ENCODE results near the gene NOX3.
"Not testable (repeated sequence)": the region's sequence is repeated elsewhere in the genome, so short reads cannot be mapped to it uniquely, and the experiment has no call there.

Gene NOX3

DNA sequence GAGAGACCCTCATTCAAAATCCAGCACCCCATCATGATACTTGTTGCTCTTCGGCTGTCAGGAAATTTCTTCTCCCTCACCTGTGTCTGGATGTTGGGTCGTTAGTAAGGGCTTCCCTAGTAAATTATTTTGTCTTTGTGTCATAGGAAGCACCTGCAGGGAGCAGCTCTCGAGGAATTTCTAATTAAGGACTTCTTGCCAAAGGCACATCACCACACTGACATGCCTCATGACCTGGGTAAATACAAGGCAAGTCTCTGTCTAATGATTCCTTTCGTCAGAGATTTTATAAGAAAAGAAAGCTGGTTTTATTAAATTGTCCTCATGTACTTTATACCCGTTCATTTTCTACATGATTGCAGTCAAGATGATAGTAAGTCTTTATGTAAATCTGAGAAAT, at the start of gene NOX3:
Gene NOX3, minus strand, starts transcription at position 74 of the 400 bp plus-strand sequence. Its CDS starts 39 bp downstream, at position 35.
- DNase-seq: no peak

DNA sequence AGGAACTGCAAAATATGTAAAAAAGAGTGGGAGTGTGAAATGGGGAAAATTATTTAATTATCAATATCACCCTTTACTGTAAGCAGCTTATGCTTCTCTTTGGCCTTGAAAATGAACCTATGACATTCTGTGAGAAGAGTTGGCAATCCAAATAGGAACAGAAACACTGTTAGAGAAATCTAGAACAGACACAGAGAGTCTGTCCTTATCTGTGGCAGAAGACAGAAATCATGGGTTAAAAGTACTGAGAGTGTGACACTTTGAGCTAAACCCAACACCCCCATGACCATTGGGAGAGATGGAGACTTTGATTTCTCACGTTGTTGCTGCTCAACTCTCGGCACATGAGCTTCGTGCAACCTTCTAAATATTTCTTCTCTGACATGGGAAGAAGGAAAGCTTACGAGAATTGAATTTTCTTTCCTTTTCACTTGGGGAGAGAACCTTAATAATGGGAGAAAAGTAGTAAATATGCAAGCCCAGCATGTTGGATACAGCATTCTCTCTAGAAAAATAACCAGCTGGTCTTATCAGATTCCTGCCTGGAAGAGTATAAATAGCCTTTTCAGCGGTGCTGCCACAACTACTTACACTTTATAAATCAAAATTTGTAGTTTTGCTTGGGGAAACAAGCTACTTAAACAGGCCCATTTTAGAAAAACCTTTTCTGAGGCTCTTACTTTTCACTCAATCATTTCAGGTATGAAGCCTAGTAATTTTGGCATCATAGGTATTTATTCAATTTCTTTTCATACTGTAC, 49.4 kb upstream of the NOX3 start:
- no peak for DNase-seq

DNA sequence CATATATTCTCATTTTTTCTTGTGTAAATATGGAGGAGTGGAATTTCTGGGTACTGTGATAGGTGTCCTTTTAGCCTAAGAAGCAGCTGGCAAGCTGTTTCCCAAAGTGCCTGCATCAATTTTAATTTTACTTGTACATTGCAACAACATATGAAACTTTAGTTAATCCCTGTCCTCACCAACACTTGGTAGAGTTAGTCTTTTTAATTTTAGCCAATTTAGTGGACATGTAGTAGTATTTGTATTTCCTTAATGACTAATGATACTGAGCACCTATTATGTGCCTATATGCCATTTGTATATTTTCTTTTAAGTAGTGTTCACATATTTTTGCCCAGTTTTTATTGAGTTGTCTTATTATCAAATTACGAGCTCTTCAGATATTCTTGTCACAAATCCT, 46.8 kb upstream of the NOX3 start:
- DNase-seq: no peak

GRCh38 chr6:155499574-155499973, 43.9 kb upstream of the NOX3 start:
- DNase-seq: no peak

- no peak for DNase-seq
Observed at GRCh38 chr6:155498370-155498769, 42.7 kb upstream of the NOX3 start.

DNA sequence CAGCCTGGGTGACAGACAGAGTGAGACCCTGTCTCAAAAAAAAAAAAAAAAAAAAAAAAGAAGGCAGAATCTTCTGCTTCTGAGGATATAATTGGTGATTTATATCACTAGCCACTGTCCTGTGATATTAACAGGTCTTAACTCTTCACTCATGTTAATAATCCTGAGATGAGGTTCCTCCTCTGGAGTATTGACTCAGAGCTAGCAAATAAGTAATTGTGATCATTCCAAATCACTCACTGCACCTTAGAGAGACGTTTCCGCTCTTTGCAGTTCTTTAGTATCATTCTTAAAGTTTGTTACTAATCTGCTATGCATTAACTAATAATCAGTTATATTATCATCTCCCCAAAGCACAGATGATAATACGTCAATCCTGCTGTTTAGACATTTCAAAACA, 41.6 kb upstream of the NOX3 start:
- DNase-seq: no peak

GRCh38 chr6:155495011-155495768, 39.6 kb upstream of the NOX3 start:
- DNase-seq: no peak

DNA sequence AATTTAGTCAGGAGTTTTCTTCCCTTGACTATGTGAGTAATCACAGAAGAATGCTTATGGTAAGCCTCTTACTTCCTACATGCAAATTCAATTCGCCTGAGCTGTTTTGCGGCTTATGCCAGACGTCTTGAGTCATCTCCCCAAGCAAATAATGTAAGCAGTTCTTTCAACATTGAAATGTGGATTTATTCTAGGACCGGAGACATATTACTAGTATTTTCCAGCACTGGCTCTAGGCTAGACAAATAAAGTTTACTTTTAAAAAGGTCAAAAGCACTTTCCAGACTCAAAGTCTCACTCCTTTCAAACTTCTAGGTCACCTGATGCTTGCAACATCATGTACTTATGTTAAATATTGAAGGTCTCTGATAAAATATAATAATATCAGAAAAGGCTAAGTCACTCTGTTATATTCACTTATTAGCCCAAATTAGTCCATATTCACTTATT, 38.1 kb upstream of the NOX3 start:
- no peak for DNase-seq

- no peak for DNase-seq
Observed at GRCh38 chr6:155493026-155493693, 37.5 kb upstream of the NOX3 start.

GRCh38 chr6:155492061-155492735, 36.6 kb upstream of the NOX3 start:
- DNase-seq: no peak

DNA sequence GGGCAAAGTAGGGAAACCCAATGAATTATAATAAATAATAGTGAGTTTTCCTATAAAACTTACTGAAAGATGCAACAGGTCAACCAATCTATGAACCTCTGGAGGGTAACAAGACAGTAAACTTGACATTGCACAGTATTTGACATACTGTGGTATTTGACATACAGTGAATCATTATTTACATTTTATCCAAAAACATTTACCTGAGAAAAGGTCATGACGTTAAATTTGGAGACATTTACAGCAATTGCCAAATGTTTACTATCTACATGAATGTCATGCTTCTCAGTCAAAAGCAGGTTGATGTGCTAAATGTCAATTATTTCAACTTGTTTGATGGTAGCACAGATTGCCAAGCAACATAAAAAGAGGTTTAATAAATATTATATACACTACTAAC, 35.8 kb upstream of the NOX3 start:
- DNase-seq: no peak

DNA sequence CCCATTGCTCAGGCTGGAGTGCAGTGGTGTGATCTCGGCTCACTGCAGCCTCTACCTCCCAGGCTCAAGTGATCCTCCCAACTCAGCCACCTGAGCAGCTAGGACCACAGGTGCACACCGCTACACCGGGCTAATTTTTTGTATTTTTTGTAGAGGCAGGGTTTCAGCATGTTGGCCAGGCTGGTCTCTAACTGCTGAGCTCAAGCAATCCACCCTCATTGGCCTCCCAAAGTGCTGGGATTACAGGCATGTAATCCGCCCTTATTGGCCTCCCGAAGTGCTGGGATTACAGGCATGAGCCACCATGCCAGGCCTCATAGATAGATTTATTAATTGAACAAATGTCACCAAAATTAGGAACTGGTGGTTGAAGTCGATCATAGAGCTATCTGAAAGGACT, 32.6 kb upstream of the NOX3 start:
- DNase-seq: not testable (repeated sequence)

DNA sequence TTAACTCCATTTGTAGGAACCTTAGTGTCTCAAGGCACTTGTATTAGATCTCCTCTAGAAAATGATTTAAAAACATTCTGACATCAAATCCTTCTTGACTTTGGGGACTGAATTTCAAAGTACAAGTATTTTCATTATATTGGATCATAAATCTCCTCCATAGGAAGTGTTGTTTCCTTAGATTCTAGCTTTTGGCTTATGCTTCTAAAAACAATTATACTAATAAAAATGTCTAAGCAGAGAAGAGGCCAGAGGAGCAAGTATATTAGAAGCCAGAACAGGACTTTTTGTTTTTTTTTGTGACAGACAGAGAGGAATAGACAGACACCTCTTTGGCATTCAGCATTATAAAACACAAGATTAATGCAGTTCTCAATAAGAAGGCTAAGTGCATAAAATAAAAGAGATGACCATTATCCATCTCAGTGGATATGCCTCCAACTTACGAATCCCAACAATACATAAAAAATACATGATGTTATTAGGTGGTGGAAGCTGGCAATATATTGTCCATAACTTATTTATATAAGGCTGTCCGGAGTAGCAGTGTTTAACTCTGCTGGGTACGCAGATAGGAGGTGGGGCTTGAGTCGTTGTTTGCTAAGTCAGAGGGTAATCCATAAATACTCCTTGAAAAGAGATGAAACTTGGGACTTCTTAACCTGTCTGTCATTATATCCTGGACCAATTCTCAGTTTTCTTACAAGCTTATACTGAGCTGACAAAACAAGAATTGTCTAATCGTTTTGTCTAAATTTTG, 31.9 kb upstream of the NOX3 start:
- no peak for DNase-seq

- DNase-seq: no peak
Observed at GRCh38 chr6:155486721-155487294, 31.2 kb upstream of the NOX3 start.

DNA sequence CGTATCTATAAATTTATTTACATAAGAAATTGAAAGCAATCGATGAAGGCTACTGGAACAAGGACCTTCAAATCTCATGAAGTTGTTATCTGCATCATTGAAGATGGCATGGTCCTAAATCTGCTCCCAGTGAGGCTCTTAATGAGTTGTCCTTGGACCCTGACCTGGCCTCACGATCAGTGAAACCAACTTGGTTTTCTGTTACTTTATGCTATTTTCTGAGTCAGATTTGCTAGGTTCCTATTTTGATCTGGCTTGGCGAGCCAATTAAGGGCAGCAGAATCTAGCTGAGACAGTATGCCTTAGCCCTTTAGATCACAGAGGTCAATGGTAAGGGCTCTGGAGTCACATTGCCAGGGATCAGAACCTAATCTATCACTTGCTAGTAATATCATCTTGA, 30.1 kb upstream of the NOX3 start:
- DNase-seq: no peak

GRCh38 chr6:155483858-155484257, 28.2 kb upstream of the NOX3 start:
- no peak for DNase-seq

GRCh38 chr6:155481215-155481614, 25.6 kb upstream of the NOX3 start:
- DNase-seq: no peak

- DNase-seq: no peak
Observed at GRCh38 chr6:155473741-155474140, 18.1 kb upstream of the NOX3 start.

DNA sequence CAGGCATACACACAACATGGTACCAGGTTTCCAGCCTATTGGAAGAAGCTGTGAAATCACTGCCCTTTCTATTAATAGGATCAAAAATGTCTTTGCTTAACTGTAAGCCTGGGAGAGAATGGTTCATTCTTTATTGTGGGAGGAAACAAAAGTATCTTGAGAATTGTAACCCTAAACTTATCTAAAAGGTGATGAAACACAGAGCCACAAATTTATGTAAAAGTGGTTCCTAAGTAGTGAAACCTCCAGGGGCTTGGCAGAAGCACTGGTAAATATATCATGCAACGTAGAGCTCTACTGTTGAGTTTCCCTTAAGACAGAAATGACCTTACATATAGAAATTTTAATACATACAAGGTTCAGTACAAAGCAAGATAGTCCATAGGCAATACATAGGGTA, 17.2 kb upstream of the NOX3 start:
- DNase-seq: no peak

DNA sequence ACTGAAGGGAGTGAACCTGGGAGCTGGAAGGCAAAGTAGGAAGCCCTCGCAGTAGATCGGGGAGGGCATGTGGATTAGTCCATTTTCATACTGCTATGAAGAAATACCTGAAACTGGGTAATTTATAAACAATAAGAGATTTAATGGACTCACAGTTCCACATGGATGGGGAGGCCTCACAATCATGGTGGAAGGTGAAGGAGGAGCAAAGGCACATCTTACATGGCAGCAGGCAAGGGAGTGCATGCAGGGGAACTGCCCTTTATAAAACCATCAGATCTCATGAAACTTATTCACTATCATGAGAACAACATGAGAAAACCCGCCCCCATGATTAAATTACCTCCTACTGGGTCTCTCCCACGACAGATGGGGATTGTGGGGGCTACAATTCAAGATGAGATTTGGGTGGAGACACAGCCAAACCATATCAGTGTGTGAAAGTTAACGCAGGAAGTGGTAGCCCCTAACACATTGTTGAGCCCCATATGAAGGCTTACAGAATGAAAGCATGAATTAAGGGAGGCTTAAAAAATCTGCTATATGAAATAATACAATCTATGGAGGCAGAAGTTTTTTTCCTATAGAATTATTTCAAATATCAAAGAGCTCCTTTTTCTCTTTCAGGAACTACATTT, 15.5 kb upstream of the NOX3 start:
- not testable (repeated sequence) for DNase-seq

GRCh38 chr6:155468543-155468942, 12.9 kb upstream of the NOX3 start:
- not testable (repeated sequence) for DNase-seq

Measured in CD4-positive, alpha-beta T cell treated with Interleukin-6 for 4 hours (primary cell).